CD4-positive, alpha-beta T cell (primary cell): ENCODE results near the gene TCF7L2. TPM values are rescaled to one million over a fixed set of nuclear protein-coding genes. Genes with fewer than 3 reads are reported as not detected.

Source experiments
- ATAC-seq: fragments of 200-7000 bp; cut with Tn5 transposase; one replicate; pipeline ENCODE4 v1.10.0; 2022; ENCODE audit warnings: mild to moderate bottlenecking; ENCODE audit not compliant: poor library complexity
- CTCF ChIA-PET: fragments of 350-600 bp; sonication (Branson Sonifier 250); formaldehyde crosslinking; loops from one replicate; lab custom pipeline; 2021; ENCODE audit warnings: antibody characterized with exemption, inconsistent platforms; lab: Charles Lee
- POLR2A ChIA-PET: fragments of 350-600 bp; sonication (Branson Sonifier 250); formaldehyde crosslinking; loops from one replicate; lab custom pipeline; 2021; ENCODE audit warnings: antibody characterized with exemption, inconsistent platforms; lab: Charles Lee
- DNase-seq, 14 experiments: peaks; one replicate each; pipeline ENCODE4 v3.0.0-alpha.2; 2013 to 2020; ENCODE audit warnings: mixed read lengths in 2 of 14
- H3K27ac ChIP-seq, 2 donors: one replicate each; pipeline versions ENCODE4 v1.5.1 to v1.7.0; 2013; ENCODE audit warnings: low read length in 2 of 2, low read depth in 1 of 2, mild to moderate bottlenecking in 1 of 2
- H3K27me3 ChIP-seq, 2 experiments: 1 replicate in 1 of 2; 2 replicates in 1 of 2; pipeline versions ENCODE4 v1.6.1 to v1.7.0; 2013; ENCODE audit warnings: low read length in 2 of 2, control low read depth in 1 of 2, mild to moderate bottlenecking in 1 of 2, moderate library complexity in 1 of 2; ENCODE audit not compliant: insufficient read depth in 2 of 2, control insufficient read depth in 1 of 2
- H3K36me3 ChIP-seq: one replicate; pipeline ENCODE4 v1.6.1; 2013; ENCODE audit warnings: low read length, control low read depth; ENCODE audit not compliant: insufficient read depth
- H3K4me1 ChIP-seq: one replicate; pipeline ENCODE4 v1.6.1; 2013; ENCODE audit warnings: low read length, control low read depth; ENCODE audit not compliant: insufficient read depth
- H3K4me3 ChIP-seq: one replicate; pipeline ENCODE4 v1.5.1; 2013; ENCODE audit warnings: mild to moderate bottlenecking, low read length, moderate library complexity
- H3K9me3 ChIP-seq, 2 experiments: 1 replicate in 1 of 2; 2 replicates in 1 of 2; pipeline versions ENCODE4 v1.6.1 to v1.7.0; 2013; ENCODE audit warnings: low read length in 2 of 2, mild to moderate bottlenecking in 2 of 2, control low read depth in 1 of 2, moderate library complexity in 1 of 2; ENCODE audit not compliant: control insufficient read depth in 1 of 2, insufficient read depth in 1 of 2
- H3K27ac Mint-ChIP-seq: one replicate; pipeline ENCODE4 v1.8.0; 2020; ENCODE audit warnings: mixed read lengths
- H3K27me3 Mint-ChIP-seq: one replicate; pipeline ENCODE4 v1.8.0; 2021; ENCODE audit warnings: mixed read lengths
- H3K36me3 Mint-ChIP-seq: one replicate; pipeline ENCODE4 v1.8.0; 2021; ENCODE audit warnings: low read depth, mixed read lengths
- H3K4me1 Mint-ChIP-seq: one replicate; pipeline ENCODE4 v1.8.0; 2021; ENCODE audit warnings: low read depth, mixed read lengths
- H3K4me3 Mint-ChIP-seq: one replicate; pipeline ENCODE4 v1.8.0; 2020; ENCODE audit warnings: mild to moderate bottlenecking, mixed read lengths
- H3K9me3 Mint-ChIP-seq: one replicate; pipeline ENCODE4 v1.8.0; 2020; ENCODE audit warnings: mixed read lengths
- intact Hi-C, 2 experiments: fragments of 100-400 bp; cut with DNase I in 1 of 2; cut with micrococcal nuclease in 1 of 2; formaldehyde crosslinking; loops; one replicate each; pipeline versions ENCODE4 v1.15.1 to v1.9.0; 2023 to 2025; cut with DNase I, micrococcal nuclease
- total RNA-seq, 174 experiments: library from RNA in 2 of 174; stranded (reverse) in 2 of 174; gene quantifications; one replicate each; pipeline ENCODE4 v1.2.3 and lab custom pipeline; 2021 to 2026
- TF ChIP-seq, protein P1 (sequence below): fragments of 200-600 bp; IDR thresholded peaks from one replicate; pipeline ENCODE4 v1.8.0; 2022; ENCODE audit warnings: antibody characterized with exemption, mild to moderate bottlenecking

Gene TCF7L2
- total RNA-seq, 2 experiments from 2014 or later: 4.2 to 4.4 TPM

DNA sequence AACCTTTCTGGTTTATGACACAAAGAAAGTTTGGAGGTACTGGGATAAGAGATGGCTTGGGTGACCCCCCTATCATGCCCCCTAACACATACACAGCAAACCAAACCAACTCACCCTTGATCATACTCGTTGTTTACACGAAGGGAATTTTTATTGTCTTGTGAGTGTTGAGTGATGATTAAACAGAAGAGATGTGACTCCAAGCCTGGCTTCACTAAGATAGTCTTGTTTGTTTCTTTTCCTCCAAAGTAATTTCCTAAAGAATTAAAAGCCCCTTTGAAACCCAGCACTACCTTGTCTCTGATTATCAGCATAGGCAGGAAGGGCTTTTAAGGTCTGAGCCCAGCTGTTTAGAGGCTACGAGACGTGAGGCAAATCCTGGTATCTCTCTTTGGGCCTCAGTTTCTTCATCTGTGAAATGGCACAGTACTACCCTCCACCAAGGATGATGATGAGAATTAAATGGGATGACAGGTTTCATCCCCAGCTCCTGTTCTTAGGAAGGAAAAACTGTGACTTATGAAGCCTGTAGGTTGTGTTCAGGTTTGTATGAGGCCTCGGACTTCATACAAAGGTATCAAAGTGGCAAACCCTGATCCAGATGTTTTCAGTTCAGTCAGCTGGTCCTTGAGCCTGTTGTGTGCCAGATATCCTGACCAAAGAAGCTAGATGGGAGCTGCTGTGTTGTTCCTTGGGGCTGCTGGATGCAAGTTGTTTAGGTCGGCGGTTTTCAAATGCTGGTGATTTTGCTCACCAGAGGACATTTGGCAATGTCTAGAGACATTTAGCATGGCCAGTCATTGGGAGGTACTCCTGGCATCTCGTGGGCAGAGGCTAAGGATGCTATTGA is 51.8 kb downstream of the TCF7L2 start:
- no peaks in the 10 kb centered on the region for H3K36me3 Mint-ChIP-seq
- no peak overlapping the region for H3K4me3 Mint-ChIP-seq
- intact Hi-C loops: no loop called here
- peaks cover 21% of the 10 kb centered on the region for H3K4me1 ChIP-seq
- no peaks in the 10 kb centered on the region for H3K9me3 Mint-ChIP-seq
- ATAC-seq (no peak), DNase-seq (no peak)
- CTCF ChIA-PET: no interaction called here
- no peak overlapping the region for H3K4me3 ChIP-seq
- H3K27me3 ChIP-seq: peaks cover 5 to 8% of the 10 kb centered on the region in 2 experiments
- H3K27me3 Mint-ChIP-seq: peaks cover 22% of the 10 kb centered on the region
- no peak overlapping the region for H3K27ac Mint-ChIP-seq
- H3K36me3 ChIP-seq: no peaks in the 10 kb centered on the region
- no peak overlapping the region for H3K27ac ChIP-seq
- POLR2A ChIA-PET: no interaction called here
- TF ChIP-seq, protein P1, sequence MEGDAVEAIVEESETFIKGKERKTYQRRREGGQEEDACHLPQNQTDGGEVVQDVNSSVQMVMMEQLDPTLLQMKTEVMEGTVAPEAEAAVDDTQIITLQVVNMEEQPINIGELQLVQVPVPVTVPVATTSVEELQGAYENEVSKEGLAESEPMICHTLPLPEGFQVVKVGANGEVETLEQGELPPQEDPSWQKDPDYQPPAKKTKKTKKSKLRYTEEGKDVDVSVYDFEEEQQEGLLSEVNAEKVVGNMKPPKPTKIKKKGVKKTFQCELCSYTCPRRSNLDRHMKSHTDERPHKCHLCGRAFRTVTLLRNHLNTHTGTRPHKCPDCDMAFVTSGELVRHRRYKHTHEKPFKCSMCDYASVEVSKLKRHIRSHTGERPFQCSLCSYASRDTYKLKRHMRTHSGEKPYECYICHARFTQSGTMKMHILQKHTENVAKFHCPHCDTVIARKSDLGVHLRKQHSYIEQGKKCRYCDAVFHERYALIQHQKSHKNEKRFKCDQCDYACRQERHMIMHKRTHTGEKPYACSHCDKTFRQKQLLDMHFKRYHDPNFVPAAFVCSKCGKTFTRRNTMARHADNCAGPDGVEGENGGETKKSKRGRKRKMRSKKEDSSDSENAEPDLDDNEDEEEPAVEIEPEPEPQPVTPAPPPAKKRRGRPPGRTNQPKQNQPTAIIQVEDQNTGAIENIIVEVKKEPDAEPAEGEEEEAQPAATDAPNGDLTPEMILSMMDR: no peak
- no peaks in the 10 kb centered on the region for H3K9me3 ChIP-seq
- peaks cover 15% of the 10 kb centered on the region for H3K4me1 Mint-ChIP-seq

DNA sequence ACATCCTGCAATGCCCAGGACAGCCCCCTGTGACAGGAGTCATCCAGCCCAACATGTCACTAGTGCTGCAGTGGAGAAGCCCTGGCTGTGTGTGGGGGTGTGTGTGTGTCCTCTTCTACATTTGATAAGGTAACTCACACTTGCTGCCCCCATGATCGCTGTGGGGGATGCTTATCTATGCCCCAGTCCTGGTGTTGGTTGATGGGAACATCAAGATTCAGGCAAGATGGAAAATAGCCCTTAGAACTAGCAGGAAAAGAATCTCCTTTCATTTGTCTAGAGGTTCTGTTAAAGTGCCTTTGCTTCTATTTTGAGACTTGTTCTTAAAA is 52.4 kb downstream of the TCF7L2 start:
- no peaks in the 10 kb centered on the region for H3K9me3 Mint-ChIP-seq
- TF ChIP-seq, protein P1: no peak
- no peak overlapping the region for H3K27ac ChIP-seq
- H3K27me3 Mint-ChIP-seq: peaks cover 28% of the 10 kb centered on the region
- POLR2A ChIA-PET: no interaction called here
- ATAC-seq (no peak), DNase-seq (no peak)
- peaks cover 5 to 8% of the 10 kb centered on the region in 2 experiments for H3K27me3 ChIP-seq
- no peaks in the 10 kb centered on the region for H3K36me3 Mint-ChIP-seq
- no peak overlapping the region for H3K4me3 Mint-ChIP-seq
- peaks cover 26% of the 10 kb centered on the region for H3K4me1 ChIP-seq
- CTCF ChIA-PET: no interaction called here
- H3K36me3 ChIP-seq: no peaks in the 10 kb centered on the region
- no peak overlapping the region for H3K27ac Mint-ChIP-seq
- no peak overlapping the region for H3K4me3 ChIP-seq
- peaks cover 21% of the 10 kb centered on the region for H3K4me1 Mint-ChIP-seq
- intact Hi-C loops: no loop called here
- no peaks in the 10 kb centered on the region for H3K9me3 ChIP-seq

DNA sequence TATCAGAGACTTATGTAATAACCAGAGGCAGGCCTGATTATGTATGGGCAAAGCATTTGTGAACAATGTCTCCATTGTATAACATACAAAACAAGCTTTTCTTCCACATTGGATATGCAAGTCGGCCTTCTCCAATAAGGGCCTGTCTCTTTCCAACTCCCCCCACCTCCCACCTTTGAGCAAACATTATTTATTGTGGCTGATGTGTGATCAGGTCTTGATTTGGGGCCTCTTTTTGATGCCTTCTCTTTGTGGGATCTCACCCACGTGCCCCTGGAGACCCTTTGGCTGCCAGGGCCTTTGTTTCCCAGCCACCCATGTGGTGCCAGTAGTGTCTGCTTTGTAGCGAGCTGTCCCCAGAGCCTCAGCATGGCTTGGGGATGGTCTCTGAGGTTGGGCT is 53.0 kb downstream of the TCF7L2 start:
- DNase-seq (no peak), ATAC-seq (no peak)
- Histone ChIP-seq H3K4me1 (peaks cover 33% of the 10 kb centered on the region), H3K9me3 (no peaks in the 10 kb centered on the region), H3K27ac (no peak overlapping the region), H3K4me3 (no peak overlapping the region), H3K36me3 (no peaks in the 10 kb centered on the region), H3K27me3 (peaks cover 5 to 9% of the 10 kb centered on the region in 2 experiments)
- Mint-ChIP-seq H3K9me3 (no peaks in the 10 kb centered on the region), H3K36me3 (no peaks in the 10 kb centered on the region), H3K27me3 (peaks cover 34% of the 10 kb centered on the region), H3K27ac (no peak overlapping the region), H3K4me1 (peaks cover 27% of the 10 kb centered on the region), H3K4me3 (no peak overlapping the region)
- POLR2A ChIA-PET: no interaction called here
- CTCF ChIA-PET: no interaction called here
- intact Hi-C loops: no loop called here
- TF ChIP-seq, protein P1: no peak
